Measurements from ENCODE around the gene PILRA.
"Not testable (repeated sequence)": the region's sequence is repeated elsewhere in the genome, so short reads cannot be mapped to it uniquely, and the experiment has no call there.

PILRA gene

DNA sequence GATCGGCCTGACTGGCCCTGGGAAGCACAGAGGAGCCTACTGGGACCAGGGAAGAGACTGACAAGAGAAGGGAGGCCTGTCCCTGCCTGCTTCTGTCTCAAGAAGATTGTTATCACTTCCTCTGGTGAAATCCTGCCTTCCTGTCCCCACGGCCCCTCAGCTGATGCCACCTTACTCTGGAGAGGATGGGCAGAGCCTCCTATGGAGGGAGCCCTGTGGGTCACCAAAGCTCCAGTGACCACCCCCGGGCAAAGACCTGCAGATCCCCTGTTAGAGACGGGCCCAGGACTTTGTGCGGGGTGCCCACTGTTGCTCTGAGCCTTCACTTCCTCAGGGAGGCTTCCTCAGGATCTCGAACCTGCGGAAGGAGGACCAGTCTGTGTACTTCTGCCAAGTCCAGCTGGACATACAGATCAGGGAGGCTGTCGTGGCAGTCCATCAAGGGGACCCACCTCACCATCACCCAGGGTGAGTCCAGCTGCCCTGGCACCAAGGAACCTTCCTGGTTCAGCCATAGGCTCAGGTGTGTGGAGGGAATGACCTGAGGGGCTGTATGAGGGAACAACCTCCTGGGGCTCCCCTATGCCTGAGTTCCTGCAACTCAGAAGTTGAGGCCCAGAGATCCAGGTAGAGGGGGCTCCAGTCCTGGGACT is 16.7 kb upstream of the PILRA start:
- Histone ChIP-seq H3K4me3 (no peak overlapping the region), H3K27ac (peak overlapping the region in 4 of 21 experiments; percentile 4 to 44 (median 24))

GRCh38 chr7:100357131-100357561 is 16.1 kb upstream of the PILRA start:
- Histone ChIP-seq H3K4me3 (no peak overlapping the region), H3K27ac (peak overlapping the region in 5 of 21 experiments; percentile 4 to 44 (median 31))

DNA sequence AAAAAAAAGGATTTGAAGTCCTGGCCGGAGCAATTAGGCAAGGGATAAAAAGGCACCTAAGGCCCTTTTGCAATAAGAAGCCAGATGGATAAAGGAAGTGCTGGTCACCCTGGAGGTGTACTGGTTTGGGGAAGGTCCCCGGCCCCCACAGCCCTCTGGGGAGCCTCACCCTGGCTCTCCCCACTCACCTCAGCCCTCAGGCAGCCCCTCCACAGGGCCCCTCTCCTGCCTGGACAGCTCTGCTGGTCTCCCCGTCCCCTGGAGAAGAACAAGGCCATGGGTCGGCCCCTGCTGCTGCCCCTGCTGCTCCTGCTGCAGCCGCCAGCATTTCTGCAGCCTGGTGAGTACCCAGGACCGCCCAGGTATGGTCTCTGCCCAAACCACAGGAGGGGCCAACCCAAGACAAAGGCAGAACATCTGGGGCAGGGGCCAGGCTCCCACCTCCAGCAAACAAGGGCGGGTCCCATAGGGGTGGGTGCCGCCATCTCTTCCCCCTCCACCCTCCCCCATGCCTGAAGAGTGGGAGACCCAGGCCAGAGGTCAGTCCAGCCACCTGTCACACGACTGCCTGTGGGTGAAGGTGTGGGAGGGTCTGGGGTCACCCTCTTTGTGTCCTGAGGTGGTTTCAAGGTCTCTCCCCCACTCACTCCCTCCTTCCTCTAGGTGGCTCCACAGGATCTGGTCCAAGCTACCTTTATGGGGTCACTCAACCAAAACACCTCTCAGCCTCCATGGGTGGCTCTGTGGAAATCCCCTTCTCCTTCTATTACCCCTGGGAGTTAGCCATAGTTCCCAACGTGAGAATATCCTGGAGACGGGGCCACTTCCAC is 15.0 kb upstream of the PILRA start, which contains the start of gene PILRB:
Gene PILRB (plus strand): TSS at position 91 of the 830 bp plus-strand sequence. CDS start 186 bp downstream, at position 277.
- H3K27ac ChIP-seq, result peak within 1 kb of the TSS in 5 of 21 experiments; percentile 4 to 44 (median 31)

DNA sequence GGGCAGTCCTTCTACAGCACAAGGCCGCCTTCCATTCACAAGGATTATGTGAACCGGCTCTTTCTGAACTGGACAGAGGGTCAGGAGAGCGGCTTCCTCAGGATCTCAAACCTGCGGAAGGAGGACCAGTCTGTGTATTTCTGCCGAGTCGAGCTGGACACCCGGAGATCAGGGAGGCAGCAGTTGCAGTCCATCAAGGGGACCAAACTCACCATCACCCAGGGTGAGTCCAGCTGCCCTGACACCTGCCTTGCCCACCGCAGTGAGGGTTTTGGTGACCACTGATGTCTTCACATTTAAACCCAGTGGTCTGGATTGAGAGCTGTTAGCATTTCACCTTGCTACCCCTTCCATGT is 14.5 kb upstream of the PILRA start:
- Histone ChIP-seq H3K27ac (no peak overlapping the region), H3K4me3 (no peak overlapping the region)

More for the DNA sequence above, 15.0 kb upstream of the PILRA start, which contains the start of gene PILRB:
- H3K4me3 ChIP-seq, result no peak within 1 kb of the TSS

DNA sequence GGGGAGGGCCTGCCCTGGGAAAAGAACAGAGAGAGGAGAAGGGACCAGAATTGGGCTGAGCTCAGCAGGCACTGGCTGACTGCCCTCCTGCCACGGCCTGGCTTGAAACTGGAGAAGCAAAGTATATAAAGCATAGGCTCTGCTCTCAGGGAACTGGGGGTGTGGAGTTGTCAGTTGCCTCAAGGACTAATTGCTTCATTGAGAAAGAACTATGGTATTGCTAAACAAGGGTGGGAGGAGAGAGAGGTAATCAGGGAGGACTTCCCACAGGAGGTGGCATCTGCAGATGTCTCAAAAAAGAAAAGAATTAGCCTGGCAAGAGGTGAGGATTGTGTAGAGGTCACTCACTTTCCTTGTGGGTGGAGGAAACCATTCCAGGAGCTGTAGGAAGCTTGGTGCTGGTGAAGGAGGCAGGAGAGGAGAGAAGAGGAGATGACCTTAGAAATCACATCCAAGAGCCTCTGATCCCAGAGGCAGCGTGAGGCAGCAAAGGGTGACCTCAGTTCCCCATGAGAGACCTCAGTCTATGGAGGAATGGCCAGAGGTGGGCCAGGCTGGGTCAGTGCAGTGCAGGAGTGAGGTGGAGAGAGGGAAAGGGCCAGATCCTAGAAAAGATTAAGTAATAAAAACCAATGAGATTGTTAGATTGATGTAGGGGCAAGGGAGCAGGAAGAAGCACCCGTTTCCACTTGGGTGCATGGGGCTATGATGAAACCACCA is 13.0 kb upstream of the PILRA start:
- H3K4me3 ChIP-seq, result no peak overlapping the region
- H3K27ac ChIP-seq, result no peak overlapping the region

GRCh38 chr7:100363098-100363497 is 10.2 kb upstream of the PILRA start:
- no peak overlapping the region for H3K27ac ChIP-seq
- H3K4me3 ChIP-seq, result no peak overlapping the region

GRCh38 chr7:100363797-100364196 is 9.5 kb upstream of the PILRA start:
- H3K27ac ChIP-seq, H3K4me3 ChIP-seq: not testable (repeated sequence)

DNA sequence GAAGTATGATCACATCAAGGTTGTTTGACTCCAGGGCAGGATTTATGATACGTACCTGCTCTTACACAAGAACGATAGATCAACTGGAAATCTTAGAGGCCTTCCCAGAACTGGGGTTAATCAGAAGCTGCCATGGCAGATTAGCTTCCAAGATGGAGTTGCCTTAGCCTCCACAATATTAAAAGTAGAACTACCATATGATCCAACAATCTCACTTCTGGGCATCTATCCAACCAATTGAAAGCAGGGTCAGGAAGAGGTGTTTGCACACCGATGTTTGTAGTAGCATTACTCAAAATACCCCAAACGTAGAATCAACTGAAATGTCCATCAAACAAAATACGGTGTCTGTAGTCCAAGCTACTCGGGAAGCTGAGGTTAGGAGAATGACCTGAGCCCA is 8.8 kb upstream of the PILRA start:
- Histone ChIP-seq H3K27ac (no peak overlapping the region), H3K4me3 (no peak overlapping the region)

DNA sequence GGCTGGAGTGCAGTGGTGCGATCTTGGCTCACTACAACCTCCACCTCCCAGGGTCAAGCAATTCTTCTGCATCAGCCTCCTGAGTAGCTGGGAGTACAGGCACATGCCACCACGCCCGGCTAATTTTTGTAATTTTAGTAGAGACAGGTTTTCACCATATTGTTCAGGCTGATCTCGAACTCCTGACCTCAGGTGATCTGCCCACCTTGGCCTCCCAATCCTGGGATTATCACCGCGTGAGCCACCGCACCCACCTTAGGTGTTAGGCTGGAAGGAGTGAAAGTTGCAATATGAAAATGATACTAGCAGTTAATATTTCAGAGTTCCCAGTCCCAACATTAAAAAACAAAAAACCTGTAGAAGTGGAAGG is 7.3 kb upstream of the PILRA start:
- H3K27ac ChIP-seq, result peak overlapping the region in 13 of 21 experiments; percentile 20 to 71 (median 45)

DNA sequence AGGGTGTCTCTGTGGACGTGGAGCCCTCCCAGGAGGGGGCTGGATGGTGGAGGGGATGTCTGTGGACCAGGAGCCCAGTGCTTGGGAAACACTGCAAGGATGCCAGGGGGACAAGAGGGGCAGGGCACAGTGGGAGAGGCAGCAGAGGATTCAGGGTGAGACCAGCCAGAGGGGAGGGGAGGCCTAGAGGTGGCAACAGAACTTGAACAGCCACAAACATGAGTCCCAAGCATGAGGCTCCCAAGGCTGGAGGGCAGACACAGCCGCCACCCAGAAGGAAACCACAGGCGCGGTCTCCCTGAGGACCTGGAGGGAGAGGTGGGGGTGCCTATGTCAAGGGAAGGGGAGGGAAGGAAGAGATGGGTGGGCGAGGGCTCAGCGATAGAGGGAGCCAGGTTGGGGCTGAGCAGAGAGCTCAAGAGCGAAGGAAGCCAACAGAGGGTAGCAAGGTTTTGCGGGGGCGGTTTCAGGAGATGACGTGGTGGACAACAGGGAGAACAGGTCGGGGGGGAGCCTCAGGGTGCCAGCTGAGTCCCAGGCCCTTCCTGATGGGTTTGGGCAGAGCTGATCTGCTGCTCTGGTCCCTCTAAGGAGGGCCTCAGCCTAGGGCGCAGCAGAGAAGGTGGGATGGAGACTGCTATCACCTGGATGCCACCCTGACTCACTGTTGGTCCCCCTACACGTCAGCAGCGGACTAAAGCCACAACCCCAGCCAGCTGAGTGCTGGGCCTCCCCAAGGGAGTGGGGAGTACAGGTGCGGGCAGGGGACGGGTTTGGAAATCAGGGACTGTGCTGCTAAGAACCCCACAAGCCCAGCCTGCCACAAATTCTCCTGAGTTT is 6.7 kb upstream of the PILRA start:
- Histone ChIP-seq H3K27ac (peak overlapping the region in 14 of 21 experiments; percentile 2 to 71 (median 40)), H3K4me3 (no peak overlapping the region)

More for the DNA sequence above, 7.3 kb upstream of the PILRA start:
- H3K4me3 ChIP-seq, result not testable (repeated sequence)

GRCh38 chr7:100367251-100367620 is 6.1 kb upstream of the PILRA start:
- H3K27ac ChIP-seq, result peak overlapping the region in 9 of 21 experiments; percentile 2 to 76 (median 31)
- H3K4me3 ChIP-seq, result no peak overlapping the region

DNA sequence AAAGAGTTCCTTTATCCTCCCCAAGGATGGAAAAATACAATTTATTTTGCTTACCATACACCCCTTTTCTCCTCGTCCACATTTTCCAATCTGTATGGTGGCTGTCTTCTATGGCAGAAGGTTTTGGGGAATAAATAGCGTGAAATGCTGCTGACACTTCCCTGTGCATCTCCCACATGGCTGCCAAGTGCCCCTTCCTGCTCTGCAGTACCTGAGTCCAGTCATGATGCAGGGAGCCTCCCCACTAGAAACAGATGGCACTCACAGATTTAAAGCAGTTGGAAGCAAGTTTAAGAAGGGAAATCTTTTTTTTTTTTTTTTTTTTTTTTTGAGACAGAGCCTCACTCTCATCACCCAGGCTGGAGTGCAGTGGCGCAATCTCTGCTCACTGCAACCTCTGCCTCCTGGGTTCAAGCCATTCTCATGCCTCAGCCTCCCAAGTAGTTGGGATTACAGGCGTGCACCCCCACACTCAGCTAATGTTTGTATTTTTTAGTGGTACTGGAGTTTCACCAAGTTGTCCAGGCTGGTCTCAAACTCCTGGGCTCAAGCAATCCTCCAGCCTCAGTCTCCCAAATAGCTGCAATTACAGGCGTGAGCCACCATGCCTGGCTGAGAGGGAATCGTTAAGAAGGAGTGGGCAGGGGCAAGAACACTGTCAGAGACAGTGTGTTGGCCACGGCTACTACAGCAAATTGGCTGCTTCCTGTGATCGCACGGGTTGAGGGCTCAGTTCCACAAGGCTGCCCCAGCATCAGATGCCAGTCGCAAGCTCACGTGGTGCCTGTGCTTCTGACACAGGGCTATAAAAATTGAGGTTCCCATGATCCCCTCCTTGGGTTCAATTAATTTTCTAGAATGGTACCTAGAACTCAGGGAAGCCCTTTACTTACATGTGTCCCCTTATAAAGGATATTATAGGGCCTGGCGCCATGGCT is 5.3 kb upstream of the PILRA start:
- peak overlapping the region in 17 of 21 experiments; percentile 17 to 84 (median 53) for H3K27ac ChIP-seq
- no peak overlapping the region for H3K4me3 ChIP-seq

DNA sequence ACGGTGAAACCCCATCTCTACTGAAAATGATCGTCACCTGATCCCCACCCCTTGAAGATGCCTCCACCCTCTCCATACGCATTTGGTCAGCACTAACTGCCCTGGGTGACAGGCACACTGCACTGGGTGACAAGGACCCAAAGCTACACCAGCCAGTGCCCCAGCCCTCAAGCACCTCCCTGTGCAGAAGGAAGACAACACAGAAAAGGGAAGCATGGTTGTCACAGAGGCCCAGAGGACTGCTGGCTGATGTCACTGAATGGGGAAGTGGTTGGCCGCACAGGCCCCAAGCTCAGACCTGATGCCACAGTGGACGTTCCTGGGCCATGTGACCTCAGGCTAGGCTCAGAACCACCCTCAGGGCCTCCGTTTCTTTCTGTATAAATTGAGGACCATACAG is 4.2 kb upstream of the PILRA start:
- no peak overlapping the region for H3K4me3 ChIP-seq
- H3K27ac ChIP-seq, result peak overlapping the region in 18 of 21 experiments; percentile 27 to 84 (median 59)

DNA sequence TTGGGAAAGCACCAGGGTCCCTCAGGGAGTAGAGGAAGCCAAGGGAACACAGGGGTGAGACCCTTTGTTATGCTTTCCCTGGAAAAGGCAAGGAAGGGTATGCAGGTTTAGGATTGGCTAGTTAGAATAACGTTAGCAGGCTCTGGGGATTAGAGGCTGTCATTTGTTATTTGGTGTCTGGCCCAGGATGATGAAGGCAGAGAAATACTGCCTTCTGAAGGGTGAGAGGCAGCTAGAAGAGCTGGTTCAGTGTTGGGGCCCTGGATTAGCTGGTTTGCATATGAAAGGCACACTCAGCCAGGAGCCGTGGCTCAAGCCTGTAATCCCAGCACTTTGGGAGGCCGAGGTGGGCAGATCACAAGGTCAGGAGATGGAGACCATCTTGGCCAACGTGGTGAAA is 3.0 kb upstream of the PILRA start:
- Histone ChIP-seq H3K27ac (peak overlapping the region in 12 of 21 experiments; percentile 18 to 84 (median 54)), H3K4me3 (no peak overlapping the region)

DNA sequence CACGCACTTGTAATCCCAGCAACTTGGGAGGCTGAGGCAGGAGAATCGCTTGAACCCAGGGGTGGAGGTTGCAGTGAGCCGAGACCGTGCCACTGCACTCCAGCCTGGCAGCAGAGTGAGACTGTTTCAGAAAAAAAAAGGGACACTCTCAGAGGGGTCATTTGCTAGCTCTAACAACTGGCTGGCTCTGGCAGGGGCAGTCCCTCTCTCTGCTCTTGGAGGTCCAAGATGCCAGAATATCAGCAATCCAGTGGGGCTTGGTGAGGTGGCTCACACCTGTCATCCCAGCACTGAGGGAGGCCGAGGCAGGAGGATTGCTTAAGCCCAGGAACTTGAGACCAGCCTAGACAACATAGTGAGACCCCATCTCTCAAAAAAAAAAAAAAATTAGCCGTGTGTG is 2.5 kb upstream of the PILRA start:
- no peak overlapping the region for H3K4me3 ChIP-seq
- H3K27ac ChIP-seq, result peak overlapping the region in 5 of 21 experiments; percentile 18 to 76 (median 31)

DNA sequence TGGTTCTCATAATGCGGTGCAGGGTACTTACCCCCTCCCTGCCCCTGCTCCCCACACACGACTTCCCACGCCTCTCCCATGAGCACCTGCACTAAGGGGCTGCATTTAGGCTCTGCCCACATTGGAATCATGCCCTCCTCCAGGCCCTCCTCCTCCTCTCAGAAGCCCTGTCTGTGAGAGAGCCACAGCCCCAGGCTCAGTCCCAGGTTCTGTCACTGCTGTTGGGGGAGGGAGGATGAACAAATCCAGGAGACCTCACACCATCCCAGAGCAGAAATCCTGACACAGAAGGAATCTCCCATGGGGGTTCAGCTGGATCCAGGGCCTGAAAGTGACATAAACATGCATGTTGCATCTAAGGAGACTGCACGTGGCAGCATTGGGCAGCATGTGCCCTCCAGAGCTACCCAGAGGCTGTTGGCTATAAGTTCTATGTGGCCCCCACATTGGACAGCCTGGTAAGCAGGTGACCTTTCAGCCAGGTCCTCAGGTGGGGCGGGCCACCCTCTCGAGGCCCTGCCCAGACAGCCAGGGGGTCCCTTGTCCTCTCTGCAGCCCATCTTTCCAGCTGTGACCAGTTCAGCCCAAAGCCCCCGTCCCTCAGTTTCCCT is 1.6 kb upstream of the PILRA start:
- Histone ChIP-seq H3K27ac (peak overlapping the region in 12 of 21 experiments; percentile 18 to 85 (median 74)), H3K4me3 (no peak overlapping the region)

DNA sequence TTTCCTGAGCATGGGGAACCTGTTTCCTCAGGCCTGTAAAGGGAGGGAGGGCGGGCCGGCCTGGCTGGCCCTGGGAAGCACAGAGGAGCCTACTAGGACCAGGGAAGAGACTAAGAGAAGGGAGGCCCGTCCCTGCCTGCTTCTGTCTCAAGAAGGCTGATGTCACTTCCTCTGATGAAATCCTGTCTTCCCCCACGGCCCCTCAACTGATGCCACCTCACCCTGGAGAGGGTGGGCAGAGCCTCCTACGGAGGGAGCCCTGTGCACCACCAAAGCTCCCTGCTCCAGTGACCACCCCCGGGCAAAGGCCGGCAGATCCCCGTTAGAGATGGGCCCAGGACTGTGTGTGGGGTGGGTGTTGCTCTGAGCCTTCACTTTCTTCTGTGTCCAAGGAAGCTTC is 1.0 kb upstream of the PILRA start:
- Histone ChIP-seq H3K27ac (peak overlapping the region in 20 of 21 experiments; percentile 9 to 85 (median 70)), H3K4me3 (no peak overlapping the region)

GRCh38 chr7:100372694-100373093 is 593 bp upstream of the PILRA start:
- no peak overlapping the region for H3K4me3 ChIP-seq
- peak overlapping the region in 20 of 21 experiments; percentile 9 to 85 (median 70) for H3K27ac ChIP-seq
